GM23248 (cell line): Measurements from ENCODE around the gene PDPR. TPM values are rescaled to one million over a fixed set of nuclear protein-coding genes. Genes with fewer than 3 reads are reported as not detected.
"Not testable (repeated sequence)": the region's sequence is repeated elsewhere in the genome, so short reads cannot be mapped to it uniquely, and the experiment has no call there.

Experiments
- DNase-seq: peaks from one replicate; pipeline ENCODE4 v3.0.0-alpha.2; 2015
- H2AFZ ChIP-seq: fragments of 200-600 bp; sonication (generic); 2 replicates; pipeline ENCODE4 v1.6.1; 2016; ENCODE audit warnings: antibody characterized with exemption
- H3F3A ChIP-seq: fragments of 200-600 bp; sonication (generic); 2 replicates; pipeline ENCODE4 v1.6.1; 2016; ENCODE audit warnings: mild to moderate bottlenecking, antibody characterized with exemption, mixed run types; ENCODE audit not compliant: insufficient read depth
- H3K27ac ChIP-seq: fragments of 200-600 bp; sonication (generic); 2 replicates; pipeline ENCODE4 v1.5.1; 2016; ENCODE audit warnings: mild to moderate bottlenecking
- H3K27me3 ChIP-seq: fragments of 200-600 bp; sonication (generic); replicated peaks from 2 replicates; pipeline ENCODE4 v1.6.1; 2016; ENCODE audit warnings: mild to moderate bottlenecking; ENCODE audit not compliant: insufficient read depth
- H3K36me3 ChIP-seq: fragments of 200-600 bp; sonication (generic); 2 replicates; pipeline ENCODE4 v1.6.1; 2016; ENCODE audit warnings: low read depth, mild to moderate bottlenecking
- H3K4me1 ChIP-seq: fragments of 200-600 bp; sonication (generic); 2 replicates; pipeline ENCODE4 v1.6.1; 2016; ENCODE audit warnings: mild to moderate bottlenecking; ENCODE audit not compliant: insufficient read depth
- H3K4me2 ChIP-seq: fragments of 200-600 bp; sonication (generic); one replicate; pipeline ENCODE4 v1.6.1; 2016; ENCODE audit warnings: mild to moderate bottlenecking; ENCODE audit not compliant: unreplicated experiment
- H3K4me3 ChIP-seq: fragments of 200-600 bp; sonication (generic); 2 replicates; pipeline ENCODE4 v1.5.1; 2016; ENCODE audit warnings: mild to moderate bottlenecking
- H3K79me2 ChIP-seq: fragments of 200-600 bp; sonication (generic); 2 replicates; pipeline ENCODE4 v1.6.1; 2016; ENCODE audit warnings: mild to moderate bottlenecking; ENCODE audit not compliant: insufficient read depth
- H3K9ac ChIP-seq: fragments of 200-600 bp; sonication (generic); 2 replicates; pipeline ENCODE4 v1.6.1; 2016; ENCODE audit warnings: mild to moderate bottlenecking
- H3K9me2 ChIP-seq: fragments of 200-600 bp; sonication (generic); 2 replicates; pipeline ENCODE4 v1.6.1; 2016; ENCODE audit warnings: mixed run types, mild to moderate bottlenecking, moderate library complexity; ENCODE audit not compliant: insufficient read depth
- H3K9me3 ChIP-seq: fragments of 200-600 bp; sonication (generic); one replicate; pipeline ENCODE4 v1.6.1; 2017; ENCODE audit warnings: low read depth
- H4K20me1 ChIP-seq: fragments of 200-600 bp; sonication (generic); 2 replicates; pipeline ENCODE4 v1.6.0; 2016; ENCODE audit not compliant: insufficient read depth
- WGBS, 2 experiments: methylation state at CpG; one replicate each; pipeline ENCODE4 v1.1.6; 2015 to 2017; ENCODE audit warnings: low lambda C conversion rate in 2 of 2, low coverage in 1 of 2; ENCODE audit errors: missing lambda C conversion rate in 2 of 2; 5-methylcytosine and 5-hydroxymethylcytosine counted together
- in situ Hi-C: fragments of 300-500 bp; cut with MboI; formaldehyde crosslinking; loops from 2 replicates; pipeline ENCODE4 v1.15.0; 2020
- polyA plus RNA-seq: library from polyadenylated mRNA; unstranded; fragments of >200 nt; fragmentation: Nextera tagmentation; extraction: Ambion mirVana; gene quantifications from 2 replicates; pipeline ENCODE4 v1.2.1, GENCODE V29; 2016
- total RNA-seq: library from RNA; depleted of rRNA; stranded (reverse); fragments of >200 nt; shearing (Covaris generic); gene quantifications from 2 replicates; pipeline ENCODE4 v1.2.3, GENCODE V29; 2014; rRNA removed

The PDPR gene
- total RNA-seq: 8.6 and 10.9 TPM in 2 replicates
- polyA plus RNA-seq: 4.9 and 5.3 TPM in 2 replicates

- Histone ChIP-seq H2AFZ (peak within 1 kb of the TSS; percentile 97), H3K79me2 (peaks cover 48% of the 10 kb centered on the region), H3K27ac (peak within 1 kb of the TSS; percentile 83), H3K4me2 (peak within 1 kb of the TSS; percentile 98), H3K9ac (peak within 1 kb of the TSS; percentile 91), H3K4me3 (peak within 1 kb of the TSS; percentile 99)
- H4K20me1 ChIP-seq, in situ Hi-C loops, H3K9me3 ChIP-seq, H3K4me1 ChIP-seq, H3K27me3 ChIP-seq, H3F3A ChIP-seq, H3K9me2 ChIP-seq, H3K36me3 ChIP-seq: not testable (repeated sequence)
- DNase-seq: peak; percentile 95
- 1% methylated on average over 67 to 68 of the region's 88 CpGs for WGBS, 2 experiments
Measured at GRCh38 chr16:70113982-70114826, at the start of gene PDPR. TSS of gene PDPR (plus strand) at chr16:70114332. CDS start at chr16:70120493, 6,161 bp downstream.

GRCh38 chr16:70064841-70065370 lies 49.2 kb upstream of the PDPR start:
- H2AFZ ChIP-seq: peak overlapping the region; percentile 84
- peak overlapping the region; percentile 80 for H3K27ac ChIP-seq
- peaks cover 68% of the 10 kb centered on the region for H3K79me2 ChIP-seq
- peak overlapping the region; percentile 91 for H3K4me3 ChIP-seq
- H3K9me3 ChIP-seq, H3F3A ChIP-seq, in situ Hi-C loops, H3K27me3 ChIP-seq, H4K20me1 ChIP-seq, H3K9me2 ChIP-seq, H3K36me3 ChIP-seq: not testable (repeated sequence)
- H3K4me2 ChIP-seq: peak overlapping the region; percentile 80
- H3K9ac ChIP-seq: peak overlapping the region; percentile 98
- 1 to 2% methylated on average over 22 of the region's 22 CpGs for WGBS, 2 experiments
- peaks cover 11% of the 10 kb centered on the region for H3K4me1 ChIP-seq
- peak; percentile 60 for DNase-seq

GRCh38 chr16:70065376-70065745 lies 48.8 kb upstream of the PDPR start:
- H4K20me1 ChIP-seq, H3K36me3 ChIP-seq, in situ Hi-C loops, H3K9me3 ChIP-seq, H3F3A ChIP-seq, H3K9me2 ChIP-seq, H3K27me3 ChIP-seq: not testable (repeated sequence)
- peak; percentile 33 for DNase-seq
- Histone ChIP-seq H3K4me2 (peak overlapping the region; percentile 87), H3K9ac (peak overlapping the region; percentile 98), H3K27ac (peak overlapping the region; percentile 80), H3K79me2 (peaks cover 64% of the 10 kb centered on the region), H2AFZ (peak overlapping the region; percentile 84), H3K4me1 (peaks cover 11% of the 10 kb centered on the region), H3K4me3 (peak overlapping the region; percentile 91)
- 0 to 1% methylated on average over 2 to 22 of the region's 40 CpGs for WGBS, 2 experiments

GRCh38 chr16:70065746-70066658 lies 48.1 kb upstream of the PDPR start:
- H3F3A ChIP-seq, H3K27me3 ChIP-seq, H4K20me1 ChIP-seq, H3K9me2 ChIP-seq, H3K9me3 ChIP-seq, H3K36me3 ChIP-seq, in situ Hi-C loops: not testable (repeated sequence)
- peak; percentile 91 for DNase-seq
- Histone ChIP-seq H3K9ac (peak overlapping the region; percentile 98), H3K79me2 (peaks cover 57% of the 10 kb centered on the region), H3K4me3 (peak overlapping the region; percentile 91), H2AFZ (peak overlapping the region; percentile 84), H3K27ac (peak overlapping the region; percentile 80), H3K4me1 (peaks cover 11% of the 10 kb centered on the region), H3K4me2 (peak overlapping the region; percentile 87)
- WGBS, 2 experiments: 3 to 4% methylated on average over 50 to 61 of the region's 62 CpGs

- H3K79me2 ChIP-seq: peaks cover 50% of the 10 kb centered on the region
- H3K27ac ChIP-seq, in situ Hi-C loops, H3K9me3 ChIP-seq, DNase-seq, H3K36me3 ChIP-seq, H3K27me3 ChIP-seq, H4K20me1 ChIP-seq, H3F3A ChIP-seq, H3K9me2 ChIP-seq: not testable (repeated sequence)
- H3K4me2 ChIP-seq: peak overlapping the region; percentile 87
- H3K4me1 ChIP-seq: peaks cover 11% of the 10 kb centered on the region
- WGBS, 2 experiments: 46 to 68% methylated on average over 9 to 14 of the region's 14 CpGs
- peak overlapping the region; percentile 91 for H3K4me3 ChIP-seq
- H3K9ac ChIP-seq: peak overlapping the region; percentile 98; the same call in 1 of the 2 replicates
- peak overlapping the region; percentile 84 for H2AFZ ChIP-seq
Measured at GRCh38 chr16:70066751-70067150, 47.4 kb upstream of the PDPR start.

GRCh38 chr16:70079081-70079480 lies 35.1 kb upstream of the PDPR start:
- H3K4me2 ChIP-seq, H3K36me3 ChIP-seq, H3K4me1 ChIP-seq, H3K27me3 ChIP-seq, DNase-seq, H3K9me2 ChIP-seq, H3K79me2 ChIP-seq, H3K4me3 ChIP-seq, H3K9ac ChIP-seq, in situ Hi-C loops, H3K9me3 ChIP-seq, H3K27ac ChIP-seq, H2AFZ ChIP-seq, H4K20me1 ChIP-seq, H3F3A ChIP-seq: not testable (repeated sequence)
- 76 to 78% methylated on average over 9 of the region's 9 CpGs for WGBS, 2 experiments

- H3K4me2 ChIP-seq, H3K36me3 ChIP-seq, H4K20me1 ChIP-seq, H3F3A ChIP-seq, H3K9me2 ChIP-seq, H3K27ac ChIP-seq, H3K9ac ChIP-seq, in situ Hi-C loops, H2AFZ ChIP-seq, H3K4me3 ChIP-seq, H3K27me3 ChIP-seq, H3K4me1 ChIP-seq, DNase-seq, H3K79me2 ChIP-seq, H3K9me3 ChIP-seq: not testable (repeated sequence)
- 9 to 16% methylated on average over 7 of the region's 7 CpGs for WGBS, 2 experiments
Measured at GRCh38 chr16:70081219-70081618, 32.9 kb upstream of the PDPR start.
